ENCODE data around the gene CHST13.

Gene CHST13, protein sequence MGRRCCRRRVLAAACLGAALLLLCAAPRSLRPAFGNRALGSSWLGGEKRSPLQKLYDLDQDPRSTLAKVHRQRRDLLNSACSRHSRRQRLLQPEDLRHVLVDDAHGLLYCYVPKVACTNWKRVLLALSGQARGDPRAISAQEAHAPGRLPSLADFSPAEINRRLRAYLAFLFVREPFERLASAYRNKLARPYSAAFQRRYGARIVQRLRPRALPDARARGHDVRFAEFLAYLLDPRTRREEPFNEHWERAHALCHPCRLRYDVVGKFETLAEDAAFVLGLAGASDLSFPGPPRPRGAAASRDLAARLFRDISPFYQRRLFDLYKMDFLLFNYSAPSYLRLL
- total RNA-seq, result 0 to 0.12 (median 0) reads per million in 4 experiments

DNA sequence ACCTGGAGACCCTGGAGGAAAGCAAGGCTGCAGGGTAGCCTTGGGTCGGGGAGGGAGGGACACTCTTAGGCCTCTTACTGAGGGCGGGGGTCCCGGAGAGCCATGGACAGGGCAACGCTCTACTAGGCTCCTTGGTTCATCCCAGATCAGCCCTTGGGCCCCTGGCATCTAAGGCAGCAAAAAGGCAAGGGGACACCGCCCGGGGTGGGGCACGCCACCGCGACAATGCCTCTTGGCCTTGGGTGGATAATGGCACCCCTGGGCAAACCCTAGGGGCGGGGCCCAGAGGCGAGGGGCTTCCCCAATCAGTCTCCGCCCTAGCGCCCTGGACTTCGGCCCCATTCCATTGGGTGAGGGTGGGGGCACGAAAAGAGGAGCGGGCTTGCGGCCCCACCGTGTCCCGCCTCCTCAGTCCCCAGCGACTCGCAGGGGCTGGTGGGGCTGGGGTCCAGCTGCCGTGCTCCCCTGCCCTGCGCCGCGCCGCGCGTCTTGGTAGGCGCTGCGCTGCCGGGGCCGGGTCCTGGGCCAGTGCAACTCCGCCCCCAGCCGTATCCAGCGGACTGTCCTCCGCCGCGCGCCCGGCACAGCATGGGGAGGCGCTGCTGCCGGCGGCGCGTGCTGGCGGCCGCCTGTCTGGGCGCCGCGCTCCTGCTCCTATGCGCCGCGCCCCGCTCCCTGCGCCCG lies at the start of gene CHST13:
Gene CHST13, plus strand, starts transcription at position 411 of the 684 bp plus-strand sequence. Its CDS starts 178 bp downstream, at position 589.
- DNase-seq, result no peak

GRCh38 chr3:126474498-126475412 lies 49.2 kb upstream of the CHST13 start:
- peak; percentile 16 for DNase-seq

DNA sequence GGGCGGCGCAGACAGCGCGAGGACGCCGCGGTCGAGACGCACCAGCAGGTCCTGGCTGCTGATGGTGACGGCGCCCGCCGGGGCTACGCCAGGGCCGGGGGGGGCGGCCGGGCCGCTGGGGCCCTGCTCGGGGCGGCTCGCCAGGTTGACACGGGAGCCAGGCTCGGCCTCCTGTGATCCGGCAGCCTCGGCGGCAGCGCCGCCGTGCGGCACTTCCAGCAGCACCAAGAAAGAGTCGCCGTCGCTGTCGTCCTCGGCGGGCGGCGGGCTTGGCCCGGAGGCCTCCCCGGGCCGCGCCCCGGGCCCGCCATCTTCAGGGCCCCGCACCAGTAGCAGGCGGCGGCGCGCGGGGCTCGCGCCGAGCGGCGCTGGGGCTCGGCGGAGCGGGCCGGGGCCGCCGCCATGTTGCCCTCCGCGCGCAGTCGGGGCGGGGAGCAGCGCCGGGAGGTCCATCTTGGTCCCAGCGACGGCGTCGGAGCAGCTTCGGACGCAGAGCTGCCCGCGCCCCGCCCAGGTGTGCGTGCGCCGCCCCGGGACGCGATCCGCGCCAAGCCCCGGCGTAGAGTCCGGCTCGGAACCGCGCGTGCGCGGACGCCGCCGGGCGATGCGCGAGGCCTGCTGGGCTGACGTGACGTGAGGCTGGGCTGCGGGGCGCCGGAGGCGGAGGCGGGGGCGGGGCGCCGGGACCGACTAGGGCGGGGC lies 48.4 kb upstream of the CHST13 start, which contains the start of gene ZXDC:
Gene ZXDC, minus strand, starts transcription at position 479 of the 702 bp plus-strand sequence. Its CDS starts 26 bp downstream, at position 453.
- peak; percentile 86 for DNase-seq

DNA sequence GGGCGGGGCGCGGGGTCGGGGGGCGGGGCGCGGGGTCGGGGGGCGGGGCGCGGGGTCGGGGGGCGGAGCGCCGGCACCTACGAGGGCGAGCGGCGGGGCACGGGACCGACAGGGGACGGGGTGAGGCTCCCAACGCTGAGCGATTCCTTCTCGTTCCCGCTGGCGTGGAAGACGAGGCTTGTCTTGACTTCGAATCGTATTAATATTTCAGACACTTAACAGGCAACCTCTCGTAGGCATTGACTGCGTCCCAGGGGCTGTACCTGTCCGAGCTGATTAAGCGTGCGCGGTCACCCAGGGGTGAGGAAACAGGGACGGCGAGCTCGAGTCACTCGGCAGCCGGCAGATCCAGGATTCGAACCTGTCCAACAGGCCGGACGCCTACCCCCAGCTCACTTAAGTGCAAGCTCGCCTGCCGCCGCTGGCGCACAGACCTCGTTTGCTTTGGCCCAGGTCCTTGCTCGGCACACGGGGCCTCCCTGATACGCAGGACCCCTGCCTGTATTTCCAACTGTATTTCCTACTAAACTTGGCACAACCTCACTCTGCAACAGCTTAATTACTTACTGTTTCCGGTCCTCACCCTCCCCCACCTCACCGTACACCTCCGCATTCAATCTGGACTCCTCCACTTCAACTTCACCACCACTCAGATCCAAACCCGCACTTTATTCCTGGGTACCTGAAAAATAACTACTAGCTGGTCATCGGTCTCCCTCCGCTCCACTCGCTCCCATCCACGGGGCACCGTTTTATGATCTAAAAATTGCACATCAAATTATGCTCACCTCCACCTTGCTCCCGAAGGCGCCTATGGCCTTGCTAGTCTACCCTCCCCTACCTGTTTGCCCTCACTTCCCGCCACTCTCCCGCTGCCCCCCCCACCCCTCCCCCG lies 47.5 kb upstream of the CHST13 start:
- DNase-seq, result peak; percentile 37

DNA sequence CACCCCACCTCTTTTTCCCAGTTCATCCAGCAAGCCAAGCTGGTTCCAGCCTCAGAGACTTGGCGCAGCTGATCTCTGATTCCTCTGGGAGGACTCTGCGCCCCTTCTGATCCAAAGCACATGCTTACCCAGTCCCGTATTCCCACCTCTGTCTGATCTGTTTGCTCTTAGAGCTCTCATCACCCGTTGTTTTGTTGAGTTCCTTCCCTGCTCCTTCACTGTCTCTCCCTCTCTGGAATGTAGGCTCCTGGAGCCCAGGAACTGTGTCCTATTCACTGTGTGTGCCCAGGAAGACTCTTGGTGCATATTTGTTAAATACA lies 46.9 kb upstream of the CHST13 start:
- no peak for DNase-seq

- no peak for DNase-seq
Observed at GRCh38 chr3:126478581-126479310, 45.2 kb upstream of the CHST13 start.

GRCh38 chr3:126479642-126480041 lies 44.3 kb upstream of the CHST13 start:
- DNase-seq, result no peak

DNA sequence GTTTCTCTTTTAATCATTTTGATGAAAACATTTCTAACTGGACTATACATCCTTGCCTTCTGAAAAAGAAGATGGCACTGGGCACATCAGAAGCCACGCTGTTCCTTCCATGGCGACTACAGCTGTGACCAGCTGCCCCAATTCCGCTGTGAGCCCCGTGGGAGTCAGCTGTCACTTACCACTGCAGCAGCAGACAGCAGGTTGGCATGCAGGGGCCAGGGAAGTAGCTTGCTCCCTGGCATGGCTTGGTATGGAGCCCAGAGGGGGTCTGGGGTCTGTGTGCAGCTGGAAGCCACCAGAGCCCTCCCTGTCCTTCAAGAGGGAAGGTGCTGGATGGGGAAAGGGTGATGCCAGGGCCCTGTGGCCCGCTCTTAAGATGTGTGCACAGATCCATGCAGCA lies 43.7 kb upstream of the CHST13 start:
- no peak for DNase-seq

DNA sequence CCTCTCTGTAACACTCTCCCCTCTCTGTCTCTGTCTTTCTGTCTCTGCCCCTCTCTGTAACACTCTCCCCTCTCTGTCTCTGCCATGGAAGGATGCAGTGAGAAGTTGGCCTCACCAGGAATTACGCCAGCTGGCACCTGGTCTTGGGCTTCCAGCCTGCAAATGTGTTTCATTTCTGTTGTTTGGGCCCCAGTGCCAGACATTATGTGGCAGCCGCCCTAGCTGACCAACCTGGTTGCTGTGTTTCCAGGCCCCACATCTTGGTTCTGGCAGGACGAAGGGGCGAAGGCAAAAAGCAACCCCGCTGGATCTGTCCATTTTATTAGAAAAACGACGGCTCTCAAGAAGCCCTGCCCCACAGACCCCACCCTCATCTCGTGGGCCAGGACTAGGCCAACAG lies 43.1 kb upstream of the CHST13 start:
- no peak for DNase-seq

DNA sequence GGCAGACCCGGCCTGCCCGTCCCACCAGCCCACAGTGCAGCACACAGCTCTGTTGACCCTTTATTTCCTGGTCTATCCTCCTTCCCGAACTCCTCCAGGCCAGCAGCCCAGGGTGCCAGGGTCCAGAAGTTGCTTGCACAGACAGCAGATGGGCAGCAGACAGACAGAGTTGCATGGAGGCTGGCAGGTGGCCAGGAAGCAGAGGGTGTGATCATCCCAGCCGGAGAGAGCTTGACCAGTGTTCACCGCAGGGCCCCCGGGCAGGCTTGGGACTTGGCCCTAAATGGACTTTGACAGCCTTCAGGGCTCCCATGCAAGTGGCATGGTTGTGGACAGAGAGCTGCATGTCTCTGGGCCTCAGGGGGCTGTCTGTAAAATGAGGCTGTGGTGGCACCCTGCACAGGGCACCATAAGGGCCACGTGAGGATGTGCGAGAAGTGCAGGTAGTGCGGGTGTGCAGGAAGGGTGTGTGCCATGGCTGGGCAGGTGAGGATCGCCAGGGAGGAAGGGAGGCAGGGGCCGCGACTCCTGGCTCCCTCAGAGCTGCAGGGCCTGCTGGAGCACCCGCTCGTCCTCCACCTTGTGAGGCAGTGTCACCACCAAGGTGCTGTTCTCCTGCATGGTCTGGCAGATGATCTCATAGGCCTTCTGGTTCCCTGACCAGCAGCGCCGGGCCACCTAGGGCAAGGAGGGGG lies 42.0 kb upstream of the CHST13 start:
- no peak for DNase-seq

- no peak for DNase-seq
Observed at GRCh38 chr3:126482503-126483255, 41.3 kb upstream of the CHST13 start.

DNA sequence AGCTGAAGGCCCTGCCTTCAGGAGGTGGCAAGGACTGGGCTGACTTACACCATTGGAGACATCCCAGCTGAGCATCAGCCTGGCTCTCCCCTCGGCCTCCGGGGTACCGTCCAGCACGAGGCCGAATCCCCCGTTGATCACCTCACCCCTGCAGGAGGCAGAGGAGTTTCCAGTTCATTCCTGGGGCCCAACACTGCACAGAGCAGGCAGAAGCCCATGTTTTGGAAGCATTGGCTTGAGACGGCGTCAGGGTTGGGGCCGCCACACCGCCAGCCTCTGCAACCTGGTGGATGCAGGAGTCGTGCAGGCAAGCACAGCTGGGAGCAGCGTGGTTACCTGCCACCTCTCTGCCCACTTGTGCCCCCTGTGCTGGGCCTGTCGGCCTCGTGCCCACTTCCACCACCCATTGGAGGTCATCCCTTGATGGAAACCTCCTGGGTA lies 40.6 kb upstream of the CHST13 start:
- DNase-seq, result no peak

GRCh38 chr3:126484148-126484547 lies 39.8 kb upstream of the CHST13 start:
- DNase-seq, result no peak

DNA sequence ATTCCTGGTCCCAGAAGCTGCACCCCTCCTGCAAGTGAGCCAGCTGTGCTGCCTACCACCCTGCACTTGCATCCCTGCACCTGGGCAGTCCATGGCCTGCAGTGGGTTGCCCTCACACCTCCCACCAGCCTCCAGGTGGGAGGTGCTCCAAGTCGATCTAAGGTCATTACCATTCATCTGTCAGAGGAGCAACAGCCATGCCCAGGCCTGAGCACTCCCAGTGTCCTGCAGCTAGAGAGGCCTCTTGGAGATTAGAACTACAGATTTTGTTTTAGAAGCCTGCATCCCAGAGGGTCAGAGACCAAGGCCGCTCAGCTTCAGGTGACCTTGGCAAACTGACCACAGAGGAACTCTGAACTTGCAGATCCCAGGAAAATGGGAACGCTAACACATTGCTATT lies 39.3 kb upstream of the CHST13 start:
- DNase-seq, result no peak

DNA sequence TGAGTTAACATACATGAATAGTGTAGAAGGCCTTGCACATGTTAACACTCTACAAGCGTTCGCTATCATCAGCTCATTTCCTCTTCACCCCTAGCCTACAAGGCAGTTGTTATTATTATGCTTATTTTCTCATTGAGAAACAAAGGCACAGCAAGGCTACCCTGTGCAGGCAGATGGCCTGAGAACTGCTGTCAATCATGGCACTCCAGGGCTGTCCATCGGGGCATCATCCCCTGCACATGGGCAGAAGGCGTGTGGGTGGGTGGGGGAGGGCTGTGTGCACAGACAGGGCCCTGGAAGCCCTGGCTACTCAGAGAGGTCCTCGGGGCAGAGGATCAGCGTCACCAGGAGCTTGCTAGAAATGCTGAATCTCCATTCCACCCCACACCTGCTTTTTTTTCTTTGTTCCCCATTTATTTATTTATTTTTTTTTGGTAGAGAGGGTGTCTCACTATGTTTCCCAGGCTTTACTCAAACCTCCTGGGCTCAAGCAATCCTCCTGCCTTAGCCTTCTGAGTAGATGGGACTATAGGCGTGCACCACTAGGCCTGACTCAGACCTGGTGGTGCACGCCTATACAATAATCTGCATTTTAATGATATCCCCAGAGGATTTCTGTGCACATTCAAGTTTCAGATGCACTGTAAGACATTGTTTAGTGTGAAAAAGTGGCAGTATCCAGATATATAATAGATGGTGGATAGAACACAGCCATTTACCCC lies 38.6 kb upstream of the CHST13 start:
- no peak for DNase-seq

- DNase-seq, result no peak
Observed at GRCh38 chr3:126485956-126486355, 38.0 kb upstream of the CHST13 start.

GRCh38 chr3:126486360-126486847 lies 37.6 kb upstream of the CHST13 start:
- no peak for DNase-seq

GRCh38 chr3:126487151-126487771 lies 36.7 kb upstream of the CHST13 start:
- no peak for DNase-seq
